Hepatocyte (in vitro differentiated cells): Measurements from ENCODE around the gene DIP2C.

Experiments
- EZH2 ChIP-seq: fragments of 200-600 bp; sonication (generic); IDR thresholded peaks from 2 replicates; pipeline ENCODE4 v1.6.1; 2016; ENCODE audit warnings: antibody characterized with exemption, mild to moderate bottlenecking, borderline replicate concordance
- EZH2phosphoT487 ChIP-seq: fragments of 200-600 bp; sonication (generic); IDR thresholded peaks from one replicate; pipeline ENCODE4 v1.6.1; 2018; ENCODE audit warnings: antibody characterized with exemption, mild to moderate bottlenecking, low read depth, moderate library complexity; ENCODE audit not compliant: unreplicated experiment, severe bottlenecking
- TF ChIP-seq, protein P1 (sequence below): fragments of 200-600 bp; sonication (generic); IDR thresholded peaks from 2 replicates; pipeline ENCODE4 v1.5.1; 2016; ENCODE audit warnings: antibody characterized with exemption, mild to moderate bottlenecking; ENCODE audit not compliant: poor library complexity

DNA sequence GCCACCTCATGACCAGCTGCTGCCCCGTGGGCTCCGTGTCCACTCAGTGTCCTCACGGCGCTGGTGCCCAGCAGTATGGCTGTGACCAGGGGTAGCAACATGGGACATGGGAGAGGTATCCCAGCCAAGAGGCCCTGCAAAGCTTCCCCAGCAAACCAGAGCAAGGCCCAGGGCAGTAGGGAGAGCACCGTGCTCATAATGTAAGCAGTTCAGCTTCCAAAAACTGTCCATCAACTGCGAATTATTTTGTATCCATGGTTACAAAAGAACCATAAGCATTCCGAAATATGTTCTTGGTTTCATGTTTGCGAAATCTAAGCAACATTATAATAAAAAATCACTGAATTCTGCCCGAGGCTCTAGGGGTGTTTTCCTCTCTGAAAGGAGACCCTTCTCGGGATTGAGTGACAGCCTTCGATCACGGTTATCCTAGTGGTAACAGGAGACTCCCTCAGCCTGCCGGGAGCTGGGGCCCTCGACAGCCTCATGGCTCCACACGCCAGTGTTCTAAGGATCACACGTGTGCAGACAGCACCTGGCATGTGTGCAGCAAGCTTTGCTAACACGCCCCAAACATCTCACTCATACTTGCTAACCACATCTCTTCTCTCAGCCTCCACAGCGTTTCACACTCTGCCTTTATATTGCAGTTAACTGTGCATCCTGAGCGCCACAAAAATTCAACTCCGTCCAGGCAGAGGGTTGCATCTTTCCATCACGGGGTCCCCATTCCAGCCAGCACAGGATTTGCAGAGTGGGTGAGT is 117.6 kb downstream of the DIP2C start:
- TF ChIP-seq, protein P1, sequence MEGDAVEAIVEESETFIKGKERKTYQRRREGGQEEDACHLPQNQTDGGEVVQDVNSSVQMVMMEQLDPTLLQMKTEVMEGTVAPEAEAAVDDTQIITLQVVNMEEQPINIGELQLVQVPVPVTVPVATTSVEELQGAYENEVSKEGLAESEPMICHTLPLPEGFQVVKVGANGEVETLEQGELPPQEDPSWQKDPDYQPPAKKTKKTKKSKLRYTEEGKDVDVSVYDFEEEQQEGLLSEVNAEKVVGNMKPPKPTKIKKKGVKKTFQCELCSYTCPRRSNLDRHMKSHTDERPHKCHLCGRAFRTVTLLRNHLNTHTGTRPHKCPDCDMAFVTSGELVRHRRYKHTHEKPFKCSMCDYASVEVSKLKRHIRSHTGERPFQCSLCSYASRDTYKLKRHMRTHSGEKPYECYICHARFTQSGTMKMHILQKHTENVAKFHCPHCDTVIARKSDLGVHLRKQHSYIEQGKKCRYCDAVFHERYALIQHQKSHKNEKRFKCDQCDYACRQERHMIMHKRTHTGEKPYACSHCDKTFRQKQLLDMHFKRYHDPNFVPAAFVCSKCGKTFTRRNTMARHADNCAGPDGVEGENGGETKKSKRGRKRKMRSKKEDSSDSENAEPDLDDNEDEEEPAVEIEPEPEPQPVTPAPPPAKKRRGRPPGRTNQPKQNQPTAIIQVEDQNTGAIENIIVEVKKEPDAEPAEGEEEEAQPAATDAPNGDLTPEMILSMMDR: no peak
- TF ChIP-seq EZH2 (no peak), EZH2phosphoT487 (no peak)
